Choroid plexus epithelial cell (primary cell): ENCODE results near the gene IRAK1.
A peak's percentile ranks its signal among the peaks of the same experiment; 100 is the strongest.

Source experiments
- DNase-seq: peaks from one replicate; pipeline ENCODE4 v3.0.0-alpha.2; 2010; ENCODE audit warnings: low read depth
- H3K4me3 ChIP-seq: 2 replicates; pipeline ENCODE4 v1.5.1; 2011; ENCODE audit warnings: low read depth, mild to moderate bottlenecking, control low read depth, low read length, moderate library complexity
- TF ChIP-seq, protein P1 (sequence below): conservative IDR thresholded peaks from 2 replicates; pipeline ENCODE4 v1.5.1; 2011; ENCODE audit warnings: low read depth, mild to moderate bottlenecking, control low read depth, inconsistent platforms, low read length, moderate library complexity

Gene IRAK1

DNA sequence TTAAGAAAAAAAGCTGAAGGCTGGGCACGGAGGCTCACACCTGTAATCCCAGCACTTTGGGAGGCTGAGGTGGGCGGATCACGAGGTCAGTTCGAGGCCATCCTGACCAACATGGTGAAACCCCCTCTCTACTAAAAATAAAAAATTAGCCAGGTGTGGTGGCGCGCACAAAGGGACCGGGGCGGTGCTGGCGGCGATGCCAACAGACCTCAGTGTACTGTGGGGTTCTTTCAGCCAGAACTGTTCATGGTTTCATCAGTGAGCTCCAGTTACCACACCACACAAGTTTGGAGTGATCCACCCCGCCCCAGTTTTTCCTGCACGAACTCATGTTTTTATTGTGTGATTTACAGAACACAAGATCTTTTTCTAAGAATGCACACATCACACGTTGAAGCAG is 21.2 kb upstream of the IRAK1 start:
- no peak overlapping the region for H3K4me3 ChIP-seq
- DNase-seq: no peak
- TF ChIP-seq, protein P1, sequence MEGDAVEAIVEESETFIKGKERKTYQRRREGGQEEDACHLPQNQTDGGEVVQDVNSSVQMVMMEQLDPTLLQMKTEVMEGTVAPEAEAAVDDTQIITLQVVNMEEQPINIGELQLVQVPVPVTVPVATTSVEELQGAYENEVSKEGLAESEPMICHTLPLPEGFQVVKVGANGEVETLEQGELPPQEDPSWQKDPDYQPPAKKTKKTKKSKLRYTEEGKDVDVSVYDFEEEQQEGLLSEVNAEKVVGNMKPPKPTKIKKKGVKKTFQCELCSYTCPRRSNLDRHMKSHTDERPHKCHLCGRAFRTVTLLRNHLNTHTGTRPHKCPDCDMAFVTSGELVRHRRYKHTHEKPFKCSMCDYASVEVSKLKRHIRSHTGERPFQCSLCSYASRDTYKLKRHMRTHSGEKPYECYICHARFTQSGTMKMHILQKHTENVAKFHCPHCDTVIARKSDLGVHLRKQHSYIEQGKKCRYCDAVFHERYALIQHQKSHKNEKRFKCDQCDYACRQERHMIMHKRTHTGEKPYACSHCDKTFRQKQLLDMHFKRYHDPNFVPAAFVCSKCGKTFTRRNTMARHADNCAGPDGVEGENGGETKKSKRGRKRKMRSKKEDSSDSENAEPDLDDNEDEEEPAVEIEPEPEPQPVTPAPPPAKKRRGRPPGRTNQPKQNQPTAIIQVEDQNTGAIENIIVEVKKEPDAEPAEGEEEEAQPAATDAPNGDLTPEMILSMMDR: no peak

DNA sequence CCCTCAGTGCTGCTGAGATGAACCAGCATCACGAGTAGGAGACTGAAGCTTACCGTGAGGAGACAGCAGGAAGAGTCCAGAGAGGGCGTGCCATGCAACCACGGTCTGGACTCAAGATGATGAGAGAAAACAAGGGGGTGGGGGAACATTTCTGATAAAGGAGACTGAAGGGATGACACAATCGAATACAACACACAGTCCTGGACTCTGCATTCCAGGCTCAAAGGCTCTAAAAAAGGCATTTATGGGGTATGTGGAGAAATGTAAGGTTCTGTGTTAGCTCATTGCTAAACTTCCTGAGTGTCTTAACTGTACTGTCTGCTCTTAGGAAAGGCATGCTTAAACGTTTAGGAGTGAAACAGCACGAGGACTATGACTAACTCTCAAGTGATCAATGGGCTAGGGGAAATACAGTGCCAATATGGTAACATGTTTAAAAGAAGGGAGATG is 20.6 kb upstream of the IRAK1 start:
- TF ChIP-seq, protein P1: no peak
- peak; percentile 92 for DNase-seq
- no peak overlapping the region for H3K4me3 ChIP-seq

- no peak overlapping the region for H3K4me3 ChIP-seq
- DNase-seq: no peak
- TF ChIP-seq, protein P1: no peak
These were observed 19.9 kb upstream of the IRAK1 start for GRCh38 chrX:154039577-154039976.

DNA sequence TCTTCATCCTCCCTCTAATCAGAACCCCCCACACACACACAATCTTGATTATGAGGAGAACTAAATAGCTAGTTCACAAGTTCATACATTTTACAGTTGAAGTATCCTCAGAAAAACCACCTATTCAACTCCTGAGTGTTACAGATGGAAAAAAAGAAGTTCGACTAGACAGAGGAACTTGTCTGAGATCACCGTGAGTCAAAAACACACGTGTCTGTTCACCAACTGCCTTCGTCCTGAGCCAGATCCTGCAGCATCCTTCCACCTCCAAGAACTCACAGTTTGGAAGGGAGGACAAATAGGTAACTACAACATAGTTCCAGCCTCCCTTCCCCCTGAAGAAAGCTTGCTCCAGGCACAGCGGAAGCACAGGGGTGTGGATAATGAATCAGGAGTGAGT is 19.0 kb upstream of the IRAK1 start:
- DNase-seq: no peak
- TF ChIP-seq, protein P1: no peak

GRCh38 chrX:154037754-154038153 is 18.1 kb upstream of the IRAK1 start:
- TF ChIP-seq, protein P1: no peak
- H3K4me3 ChIP-seq: no peak overlapping the region
- DNase-seq: no peak

More for the DNA sequence above, 19.0 kb upstream of the IRAK1 start:
- H3K4me3 ChIP-seq: no peak overlapping the region

DNA sequence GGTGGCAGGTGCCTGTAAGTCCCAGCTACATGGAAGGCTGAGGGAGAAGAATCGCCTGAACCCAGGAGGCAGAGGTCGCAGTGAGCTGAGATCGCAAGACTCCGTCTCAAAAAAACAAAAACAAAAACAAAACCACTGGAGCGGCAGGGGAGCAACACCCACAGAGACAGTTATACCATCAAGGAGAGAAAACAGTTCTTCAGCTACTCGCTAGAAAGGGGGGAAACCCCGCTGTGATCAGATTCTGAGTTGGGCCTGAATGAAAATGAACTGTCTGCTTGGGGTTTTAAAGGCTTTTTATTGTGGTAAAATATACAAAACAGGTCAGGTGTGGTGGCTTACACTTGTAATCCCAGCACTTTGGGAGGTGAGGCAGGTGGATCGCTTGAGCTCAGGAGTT is 16.8 kb upstream of the IRAK1 start:
- TF ChIP-seq, protein P1: no peak

GRCh38 chrX:154033848-154034247 is 14.1 kb upstream of the IRAK1 start:
- no peak overlapping the region for H3K4me3 ChIP-seq
- TF ChIP-seq, protein P1: no peak
- DNase-seq: no peak

More for the DNA sequence above, 16.8 kb upstream of the IRAK1 start:
- no peak overlapping the region for H3K4me3 ChIP-seq
- DNase-seq: no peak
